Astrocyte (in vitro differentiated cells and primary cell): ENCODE data around the gene STKLD1.

Experiments
- EZH2 ChIP-seq: IDR thresholded peaks from 2 replicates; pipeline ENCODE4 v1.6.1; 2012; ENCODE audit warnings: mild to moderate bottlenecking, low read length, inconsistent platforms; ENCODE audit not compliant: insufficient read depth
- TF ChIP-seq, protein P1 (sequence below): IDR thresholded peaks from 2 replicates; pipeline ENCODE4 v1.5.1; 2011; ENCODE audit warnings: low read depth, mild to moderate bottlenecking, inconsistent platforms, low read length, moderate library complexity; ENCODE audit not compliant: insufficient read depth

DNA sequence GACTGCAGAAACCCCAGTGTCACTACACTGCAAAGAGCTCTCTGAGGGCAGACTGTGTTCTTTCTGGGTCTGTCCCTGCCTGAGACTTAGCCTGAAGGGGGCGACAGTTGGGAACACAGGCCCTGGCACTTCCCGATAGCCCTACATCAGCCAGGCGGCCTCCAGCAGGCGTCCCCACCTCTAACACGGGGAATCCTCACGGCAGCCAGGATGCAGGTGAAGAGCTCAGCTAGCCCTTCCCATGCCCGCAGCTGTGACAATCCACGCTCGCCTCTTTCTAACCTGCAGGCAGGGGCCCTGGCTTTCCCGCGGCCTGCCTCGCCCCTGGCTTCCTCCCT lies 34.1 kb upstream of the STKLD1 start:
- TF ChIP-seq, protein P1, sequence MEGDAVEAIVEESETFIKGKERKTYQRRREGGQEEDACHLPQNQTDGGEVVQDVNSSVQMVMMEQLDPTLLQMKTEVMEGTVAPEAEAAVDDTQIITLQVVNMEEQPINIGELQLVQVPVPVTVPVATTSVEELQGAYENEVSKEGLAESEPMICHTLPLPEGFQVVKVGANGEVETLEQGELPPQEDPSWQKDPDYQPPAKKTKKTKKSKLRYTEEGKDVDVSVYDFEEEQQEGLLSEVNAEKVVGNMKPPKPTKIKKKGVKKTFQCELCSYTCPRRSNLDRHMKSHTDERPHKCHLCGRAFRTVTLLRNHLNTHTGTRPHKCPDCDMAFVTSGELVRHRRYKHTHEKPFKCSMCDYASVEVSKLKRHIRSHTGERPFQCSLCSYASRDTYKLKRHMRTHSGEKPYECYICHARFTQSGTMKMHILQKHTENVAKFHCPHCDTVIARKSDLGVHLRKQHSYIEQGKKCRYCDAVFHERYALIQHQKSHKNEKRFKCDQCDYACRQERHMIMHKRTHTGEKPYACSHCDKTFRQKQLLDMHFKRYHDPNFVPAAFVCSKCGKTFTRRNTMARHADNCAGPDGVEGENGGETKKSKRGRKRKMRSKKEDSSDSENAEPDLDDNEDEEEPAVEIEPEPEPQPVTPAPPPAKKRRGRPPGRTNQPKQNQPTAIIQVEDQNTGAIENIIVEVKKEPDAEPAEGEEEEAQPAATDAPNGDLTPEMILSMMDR = no peak
- no peak for TF ChIP-seq EZH2
